CD4-positive, alpha-beta T cell (primary cell): ENCODE results near the gene ATP2B3. TPM values are rescaled to one million over a fixed set of nuclear protein-coding genes. Genes with fewer than 3 reads are reported as not detected.

Experiments used
- ATAC-seq: fragments of 200-7000 bp; cut with Tn5 transposase; one replicate; pipeline ENCODE4 v1.10.0; 2022; ENCODE audit warnings: mild to moderate bottlenecking; ENCODE audit not compliant: poor library complexity
- CTCF ChIA-PET: fragments of 350-600 bp; sonication (Branson Sonifier 250); formaldehyde crosslinking; loops from one replicate; lab custom pipeline; 2021; ENCODE audit warnings: antibody characterized with exemption, inconsistent platforms; lab: Charles Lee
- POLR2A ChIA-PET: fragments of 350-600 bp; sonication (Branson Sonifier 250); formaldehyde crosslinking; loops from one replicate; lab custom pipeline; 2021; ENCODE audit warnings: antibody characterized with exemption, inconsistent platforms; lab: Charles Lee
- DNase-seq, 14 experiments: peaks; one replicate each; pipeline ENCODE4 v3.0.0-alpha.2; 2013 to 2020; ENCODE audit warnings: mixed read lengths in 2 of 14
- H3K27ac ChIP-seq, 2 donors: one replicate each; pipeline versions ENCODE4 v1.5.1 to v1.7.0; 2013; ENCODE audit warnings: low read length in 2 of 2, low read depth in 1 of 2, mild to moderate bottlenecking in 1 of 2
- H3K27me3 ChIP-seq, 2 experiments: 1 replicate in 1 of 2; 2 replicates in 1 of 2; pipeline versions ENCODE4 v1.6.1 to v1.7.0; 2013; ENCODE audit warnings: low read length in 2 of 2, control low read depth in 1 of 2, mild to moderate bottlenecking in 1 of 2, moderate library complexity in 1 of 2; ENCODE audit not compliant: insufficient read depth in 2 of 2, control insufficient read depth in 1 of 2
- H3K36me3 ChIP-seq: one replicate; pipeline ENCODE4 v1.6.1; 2013; ENCODE audit warnings: low read length, control low read depth; ENCODE audit not compliant: insufficient read depth
- H3K4me1 ChIP-seq: one replicate; pipeline ENCODE4 v1.6.1; 2013; ENCODE audit warnings: low read length, control low read depth; ENCODE audit not compliant: insufficient read depth
- H3K4me3 ChIP-seq: one replicate; pipeline ENCODE4 v1.5.1; 2013; ENCODE audit warnings: mild to moderate bottlenecking, low read length, moderate library complexity
- H3K9me3 ChIP-seq, 2 experiments: 1 replicate in 1 of 2; 2 replicates in 1 of 2; pipeline versions ENCODE4 v1.6.1 to v1.7.0; 2013; ENCODE audit warnings: low read length in 2 of 2, mild to moderate bottlenecking in 2 of 2, control low read depth in 1 of 2, moderate library complexity in 1 of 2; ENCODE audit not compliant: control insufficient read depth in 1 of 2, insufficient read depth in 1 of 2
- H3K27ac Mint-ChIP-seq: one replicate; pipeline ENCODE4 v1.8.0; 2020; ENCODE audit warnings: mixed read lengths
- H3K27me3 Mint-ChIP-seq: one replicate; pipeline ENCODE4 v1.8.0; 2021; ENCODE audit warnings: mixed read lengths
- H3K36me3 Mint-ChIP-seq: one replicate; pipeline ENCODE4 v1.8.0; 2021; ENCODE audit warnings: low read depth, mixed read lengths
- H3K4me1 Mint-ChIP-seq: one replicate; pipeline ENCODE4 v1.8.0; 2021; ENCODE audit warnings: low read depth, mixed read lengths
- H3K4me3 Mint-ChIP-seq: one replicate; pipeline ENCODE4 v1.8.0; 2020; ENCODE audit warnings: mild to moderate bottlenecking, mixed read lengths
- H3K9me3 Mint-ChIP-seq: one replicate; pipeline ENCODE4 v1.8.0; 2020; ENCODE audit warnings: mixed read lengths
- CTCF ChIP-seq: fragments of 200-600 bp; IDR thresholded peaks from one replicate; pipeline ENCODE4 v1.8.0; 2022; ENCODE audit warnings: antibody characterized with exemption, mild to moderate bottlenecking
- intact Hi-C, 2 experiments: fragments of 100-400 bp; cut with DNase I in 1 of 2; cut with micrococcal nuclease in 1 of 2; formaldehyde crosslinking; loops; one replicate each; pipeline versions ENCODE4 v1.15.1 to v1.9.0; 2023 to 2025; cut with DNase I, micrococcal nuclease
- total RNA-seq, 174 experiments: library from RNA in 2 of 174; stranded (reverse) in 2 of 174; gene quantifications; one replicate each; pipeline ENCODE4 v1.2.3 and lab custom pipeline; 2021 to 2026

Gene ATP2B3
- total RNA-seq, 2 experiments from 2014 or later = not detected

DNA sequence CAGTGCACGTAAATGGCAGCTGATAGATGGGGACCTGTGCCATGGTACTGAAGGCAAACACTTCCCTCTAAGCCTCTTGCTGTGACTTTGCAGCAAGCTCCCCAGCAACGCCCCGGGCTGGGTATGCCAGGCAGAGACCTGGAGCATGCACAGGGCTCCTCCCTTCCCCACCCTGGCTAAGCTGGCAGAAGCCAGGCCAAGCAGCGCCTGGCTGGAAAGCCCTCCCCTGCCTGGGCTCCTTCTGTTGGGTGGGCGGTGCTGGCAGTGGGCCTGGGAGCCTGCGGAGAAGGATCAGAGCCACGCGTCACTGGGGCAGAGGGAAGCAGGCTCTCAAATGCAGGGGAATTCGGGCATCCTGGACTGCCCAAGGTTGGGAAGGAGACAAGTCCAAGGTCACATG lies 3.6 kb downstream of the ATP2B3 start:
- CTCF ChIA-PET = no interaction called here
- no peaks in the 10 kb centered on the region for H3K36me3 Mint-ChIP-seq
- no peaks in the 10 kb centered on the region for H3K9me3 Mint-ChIP-seq
- DNase-seq = no peak
- peaks cover 2% of the 10 kb centered on the region for H3K4me1 Mint-ChIP-seq
- intact Hi-C loops = no loop called here
- Histone ChIP-seq H3K27me3 (peaks cover 10 to 30% of the 10 kb centered on the region in 2 experiments), H3K9me3 (no peaks in the 10 kb centered on the region), H3K27ac (no peak overlapping the region), H3K4me3 (no peak overlapping the region), H3K36me3 (no peaks in the 10 kb centered on the region), H3K4me1 (peaks cover 4% of the 10 kb centered on the region)
- ATAC-seq = no peak
- H3K27ac Mint-ChIP-seq = no peak overlapping the region
- peaks cover 12% of the 10 kb centered on the region for H3K27me3 Mint-ChIP-seq
- TF ChIP-seq CTCF = no peak
- no peak overlapping the region for H3K4me3 Mint-ChIP-seq
- POLR2A ChIA-PET = no interaction called here

DNA sequence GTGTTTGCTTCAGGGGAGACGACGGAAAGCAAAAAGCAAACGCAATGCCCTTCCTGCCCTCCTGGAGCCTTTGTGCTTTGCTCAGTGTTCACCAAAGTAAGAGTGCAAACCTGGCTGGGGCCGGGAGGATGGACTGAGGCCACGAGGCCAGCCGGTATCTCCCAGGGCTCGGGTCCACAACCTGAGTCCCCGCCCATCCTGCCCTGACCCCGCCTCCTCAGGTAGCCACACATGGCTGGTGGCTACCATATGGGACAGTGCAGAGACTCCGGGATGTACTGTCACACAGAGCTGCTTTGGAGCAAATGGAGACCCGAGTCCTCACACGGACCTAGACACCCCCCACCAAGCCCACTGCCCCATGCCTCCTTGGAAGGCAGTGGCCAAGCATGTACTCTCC lies 4.8 kb downstream of the ATP2B3 start:
- CTCF ChIA-PET = no interaction called here
- DNase-seq (no peak), ATAC-seq (no peak)
- Histone ChIP-seq H3K27me3 (peaks cover 8 to 23% of the 10 kb centered on the region in 2 experiments), H3K36me3 (no peaks in the 10 kb centered on the region), H3K4me3 (no peak overlapping the region), H3K4me1 (peaks cover 4% of the 10 kb centered on the region), H3K27ac (no peak overlapping the region), H3K9me3 (no peaks in the 10 kb centered on the region)
- intact Hi-C loops = loop anchor here in 1 of 2 experiments (2.0 kb wide), 1 partner anchor 33 kb away; no protein-coding TSS in a partner anchor
- POLR2A ChIA-PET = no interaction called here
- H3K4me1 Mint-ChIP-seq = no peaks in the 10 kb centered on the region
- no peaks in the 10 kb centered on the region for H3K36me3 Mint-ChIP-seq
- no peak overlapping the region for H3K27ac Mint-ChIP-seq
- no peak for TF ChIP-seq CTCF
- H3K9me3 Mint-ChIP-seq = no peaks in the 10 kb centered on the region
- H3K27me3 Mint-ChIP-seq = peaks cover 9% of the 10 kb centered on the region
- no peak overlapping the region for H3K4me3 Mint-ChIP-seq

GRCh38 chrX:153523269-153523668 lies 5.8 kb downstream of the ATP2B3 start:
- Mint-ChIP-seq H3K4me3 (no peak overlapping the region), H3K4me1 (no peaks in the 10 kb centered on the region), H3K9me3 (no peaks in the 10 kb centered on the region), H3K36me3 (no peaks in the 10 kb centered on the region), H3K27me3 (peaks cover 12% of the 10 kb centered on the region), H3K27ac (no peak overlapping the region)
- Histone ChIP-seq H3K9me3 (no peaks in the 10 kb centered on the region), H3K27ac (no peak overlapping the region), H3K4me3 (no peak overlapping the region), H3K27me3 (peaks cover 8 to 21% of the 10 kb centered on the region in 2 experiments), H3K4me1 (peaks cover 2% of the 10 kb centered on the region), H3K36me3 (no peaks in the 10 kb centered on the region)
- intact Hi-C loops = loop anchor here in 1 of 2 experiments (2.0 kb wide), 1 partner anchor 34 kb away; no protein-coding TSS in a partner anchor
- ChIA-PET POLR2A (no interaction called here), CTCF (interaction anchor here (0.7 kb wide), 1 partner anchor 157 kb away, joined by 3 read pairs; no protein-coding TSS in a partner anchor)
- no peak for TF ChIP-seq CTCF
- DNase-seq = no peak
- ATAC-seq = no peak
